ENCODE results near the gene AK8.

AK8 gene

DNA sequence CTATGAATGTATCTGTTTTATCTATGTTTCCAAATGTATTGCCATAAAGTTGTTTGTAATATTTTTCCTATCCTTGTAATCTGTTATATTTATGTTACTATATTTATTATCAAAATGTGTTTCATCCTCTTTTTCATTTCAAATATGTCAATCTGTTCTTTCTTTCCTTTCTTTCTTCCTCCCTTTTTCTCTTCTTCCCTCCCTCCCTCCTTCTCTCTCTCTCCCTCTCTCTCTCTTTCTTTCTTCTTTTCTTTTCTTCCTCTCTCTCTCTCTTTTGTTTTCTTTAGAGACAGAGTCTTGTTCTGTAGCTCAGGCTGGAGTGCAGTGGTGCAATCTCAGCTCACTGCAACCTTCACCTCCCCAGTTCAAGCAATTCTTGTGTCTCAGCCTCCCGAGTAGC is 116.5 kb downstream of the AK8 start:
- Histone ChIP-seq H3K4me1 (no peaks in the 10 kb centered on the region), H3K36me3 (no peaks in the 10 kb centered on the region; the same call in 1 of the 2 replicates), H3K9me3 (no peaks in the 10 kb centered on the region), H3K4me3 (ENCODE audit: low read depth, low read length) (no peak overlapping the region), H3K27me3 (no peaks in the 10 kb centered on the region)
- no peak for DNase-seq
- no peak for TF ChIP-seq CTCF (IDR thresholded peaks at IDR 0.05; ENCODE audit: low read depth, low read length)

DNA sequence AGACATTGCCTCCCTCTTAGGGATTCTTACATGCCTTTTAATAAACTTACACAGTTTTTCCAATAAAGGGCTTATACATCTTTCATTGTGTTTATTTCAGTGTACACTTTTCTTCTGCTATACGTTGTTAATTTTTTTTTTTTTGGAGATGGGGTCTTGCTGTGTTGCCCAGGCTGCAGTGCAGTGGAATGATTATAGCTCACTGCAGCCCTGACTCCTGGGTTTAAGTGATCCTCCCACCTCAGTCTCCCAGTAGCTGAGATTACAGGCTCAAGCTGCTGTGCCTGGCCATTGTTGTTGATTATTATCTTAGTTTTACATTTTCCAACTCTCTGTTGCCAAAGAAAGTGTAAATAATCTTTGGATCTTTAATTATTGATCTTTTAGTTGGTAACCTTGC is 118.0 kb downstream of the AK8 start:
- no peak for TF ChIP-seq CTCF (IDR thresholded peaks at IDR 0.05; ENCODE audit: low read depth, low read length)

DNA sequence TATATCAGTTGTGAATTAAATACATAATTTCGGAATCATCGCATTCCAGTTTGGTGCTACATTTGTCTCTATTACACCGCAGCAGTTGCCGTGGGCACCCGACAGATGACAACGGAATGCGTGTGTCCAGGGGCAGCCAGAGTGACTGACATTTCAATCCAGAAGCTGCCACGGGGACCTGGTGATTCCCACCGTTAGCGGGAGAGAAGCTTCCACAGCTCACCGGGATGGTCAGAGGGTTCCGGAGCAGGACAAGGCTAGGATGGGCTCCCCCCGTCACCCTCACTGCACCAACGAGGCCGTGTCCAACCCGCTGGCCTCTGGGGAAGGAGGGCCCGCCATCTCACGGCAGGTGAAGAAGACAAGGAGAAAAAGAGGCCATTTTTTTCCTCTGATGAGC is 121.1 kb downstream of the AK8 start:
- H3K4me1 ChIP-seq = no peaks in the 10 kb centered on the region
- no peak for TF ChIP-seq CTCF (IDR thresholded peaks at IDR 0.05; ENCODE audit: low read depth, low read length)
- H3K9me3 ChIP-seq = no peaks in the 10 kb centered on the region
- no peaks in the 10 kb centered on the region for H3K27me3 ChIP-seq
- H3K36me3 ChIP-seq = no peaks in the 10 kb centered on the region; the same call in 1 of the 2 replicates
- H3K4me3 ChIP-seq (ENCODE audit: low read depth, low read length) = no peak overlapping the region
- DNase-seq = no peak

More for the DNA sequence above, 118.0 kb downstream of the AK8 start:
- no peak overlapping the region for H3K4me3 ChIP-seq (ENCODE audit: low read depth, low read length)
- H3K27me3 ChIP-seq = no peaks in the 10 kb centered on the region
- no peaks in the 10 kb centered on the region for H3K4me1 ChIP-seq
- H3K9me3 ChIP-seq = no peaks in the 10 kb centered on the region
- DNase-seq = no peak
- no peaks in the 10 kb centered on the region; the same call in 1 of the 2 replicates for H3K36me3 ChIP-seq

- no peaks in the 10 kb centered on the region for H3K9me3 ChIP-seq
- no peak overlapping the region for H3K4me3 ChIP-seq (ENCODE audit: low read depth, low read length)
- H3K27me3 ChIP-seq = no peaks in the 10 kb centered on the region
- no peak for TF ChIP-seq CTCF (IDR thresholded peaks at IDR 0.05; ENCODE audit: low read depth, low read length)
- no peaks in the 10 kb centered on the region; the same call in 1 of the 2 replicates for H3K36me3 ChIP-seq
- DNase-seq = no peak
- H3K4me1 ChIP-seq = no peaks in the 10 kb centered on the region
Observed at GRCh38 chr9:132756214-132756845, 121.8 kb downstream of the AK8 start.

- no peak for TF ChIP-seq CTCF (IDR thresholded peaks at IDR 0.05; ENCODE audit: low read depth, low read length)
- H3K4me3 ChIP-seq (ENCODE audit: low read depth, low read length) = no peak overlapping the region
- no peaks in the 10 kb centered on the region for H3K27me3 ChIP-seq
- no peaks in the 10 kb centered on the region for H3K4me1 ChIP-seq
- no peak for DNase-seq
- H3K9me3 ChIP-seq = no peaks in the 10 kb centered on the region
- H3K36me3 ChIP-seq = no peaks in the 10 kb centered on the region
Observed at GRCh38 chr9:132755096-132755495, 123.0 kb downstream of the AK8 start.

GRCh38 chr9:132754236-132754635 is 123.8 kb downstream of the AK8 start:
- no peaks in the 10 kb centered on the region for H3K27me3 ChIP-seq
- H3K36me3 ChIP-seq = no peaks in the 10 kb centered on the region
- H3K4me1 ChIP-seq = no peaks in the 10 kb centered on the region
- no peak for DNase-seq
- no peaks in the 10 kb centered on the region for H3K9me3 ChIP-seq
- TF ChIP-seq CTCF (IDR thresholded peaks at IDR 0.05; ENCODE audit: low read depth, low read length) = no peak
- no peak overlapping the region for H3K4me3 ChIP-seq (ENCODE audit: low read depth, low read length)
